OCI-LY7 (cell line): ENCODE results near the gene GAL.

Experiments used
- EZH2phosphoT487 ChIP-seq: fragments of 200-600 bp; sonication (generic); IDR thresholded peaks from 2 replicates; pipeline ENCODE4 v1.6.1; 2018; ENCODE audit warnings: low read depth, borderline replicate concordance, mild to moderate bottlenecking, mixed run types, antibody characterized with exemption, low read length, moderate library complexity, mixed read lengths
- TF ChIP-seq, protein P1 (sequence below): fragments of 200-600 bp; sonication (generic); conservative IDR thresholded peaks from 2 replicates; pipeline ENCODE4 v1.5.1; 2014; ENCODE audit warnings: mild to moderate bottlenecking, antibody characterized with exemption, low read length, moderate library complexity, mixed read lengths

DNA sequence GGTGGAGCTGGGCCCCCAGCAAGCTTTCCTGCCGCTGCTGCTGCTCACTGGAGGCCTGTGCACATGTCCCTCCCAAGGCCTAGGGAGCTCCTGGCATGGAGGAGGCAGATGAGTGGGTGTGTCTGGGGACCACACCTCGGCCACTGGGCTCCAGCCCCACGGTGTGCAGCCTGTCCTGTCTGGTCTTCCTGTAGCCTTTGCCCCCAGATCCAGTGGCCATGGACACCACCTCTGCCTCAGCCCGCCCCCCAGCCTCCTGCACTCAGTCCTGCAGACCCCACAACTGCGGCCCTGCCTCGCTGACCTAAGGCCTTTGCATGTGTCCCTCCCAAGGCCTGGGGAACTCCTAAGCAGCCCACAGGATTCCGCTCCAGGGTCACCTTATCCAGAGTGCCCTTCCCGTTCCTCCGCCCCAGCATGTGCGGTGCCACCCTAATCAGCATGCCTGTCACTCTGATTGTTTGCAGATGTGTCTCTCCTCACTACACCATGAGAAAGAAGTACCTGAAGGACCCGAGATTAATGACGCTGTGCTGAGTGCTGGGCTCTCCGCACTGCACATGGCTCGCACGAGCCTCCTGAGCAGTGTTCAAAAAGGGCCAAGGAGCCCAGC, 8.6 kb downstream of the GAL start:
- TF ChIP-seq, protein P1, sequence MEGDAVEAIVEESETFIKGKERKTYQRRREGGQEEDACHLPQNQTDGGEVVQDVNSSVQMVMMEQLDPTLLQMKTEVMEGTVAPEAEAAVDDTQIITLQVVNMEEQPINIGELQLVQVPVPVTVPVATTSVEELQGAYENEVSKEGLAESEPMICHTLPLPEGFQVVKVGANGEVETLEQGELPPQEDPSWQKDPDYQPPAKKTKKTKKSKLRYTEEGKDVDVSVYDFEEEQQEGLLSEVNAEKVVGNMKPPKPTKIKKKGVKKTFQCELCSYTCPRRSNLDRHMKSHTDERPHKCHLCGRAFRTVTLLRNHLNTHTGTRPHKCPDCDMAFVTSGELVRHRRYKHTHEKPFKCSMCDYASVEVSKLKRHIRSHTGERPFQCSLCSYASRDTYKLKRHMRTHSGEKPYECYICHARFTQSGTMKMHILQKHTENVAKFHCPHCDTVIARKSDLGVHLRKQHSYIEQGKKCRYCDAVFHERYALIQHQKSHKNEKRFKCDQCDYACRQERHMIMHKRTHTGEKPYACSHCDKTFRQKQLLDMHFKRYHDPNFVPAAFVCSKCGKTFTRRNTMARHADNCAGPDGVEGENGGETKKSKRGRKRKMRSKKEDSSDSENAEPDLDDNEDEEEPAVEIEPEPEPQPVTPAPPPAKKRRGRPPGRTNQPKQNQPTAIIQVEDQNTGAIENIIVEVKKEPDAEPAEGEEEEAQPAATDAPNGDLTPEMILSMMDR: no peak
- no peak for TF ChIP-seq EZH2phosphoT487
